Measurements from ENCODE around the gene FAM83C. TPM values are rescaled to one million over a fixed set of nuclear protein-coding genes. Genes with fewer than 3 reads are reported as not detected.

The FAM83C gene
- polyA plus RNA-seq, 1 of the 3 experiments (the other 2 are of a cell fraction), result not detected

GRCh38 chr20:35312318-35312717, 20.1 kb upstream of the FAM83C start (continued):
- peak; percentile 43; the same call in 1 of the 2 replicates for TF ChIP-seq FOXM1 (IDR thresholded peaks at IDR 0.05; ENCODE audit: low read depth)
- TF ChIP-seq GATA2 (CRISPR knock-in tag; IDR thresholded peaks at IDR 0.05), result no peak
- TF ChIP-seq ELF1 (IDR thresholded peaks at IDR 0.05), result no peak
- no peak for TF ChIP-seq TAF1 (IDR thresholded peaks at IDR 0.05; ENCODE audit: borderline replicate concordance, low read depth, low read length)
- TF ChIP-seq EP300 (IDR thresholded peaks at IDR 0.05; ENCODE audit: borderline replicate concordance in 1 of 2, low read depth in 1 of 2, low read length in 1 of 2), result peak in 1 of 2 experiments; percentile 95; a peak in 2 of 4 replicates
- peak; percentile 92 for TF ChIP-seq RXRA (IDR thresholded peaks at IDR 0.05; ENCODE audit: borderline replicate concordance, low read depth)
- no peak for TF ChIP-seq RFX5 (IDR thresholded peaks at IDR 0.05; ENCODE audit: low read length)
- no peak for TF ChIP-seq CHD2 (IDR thresholded peaks at IDR 0.05; ENCODE audit: low read length, partially characterized antibody)
- TF ChIP-seq, protein P1, sequence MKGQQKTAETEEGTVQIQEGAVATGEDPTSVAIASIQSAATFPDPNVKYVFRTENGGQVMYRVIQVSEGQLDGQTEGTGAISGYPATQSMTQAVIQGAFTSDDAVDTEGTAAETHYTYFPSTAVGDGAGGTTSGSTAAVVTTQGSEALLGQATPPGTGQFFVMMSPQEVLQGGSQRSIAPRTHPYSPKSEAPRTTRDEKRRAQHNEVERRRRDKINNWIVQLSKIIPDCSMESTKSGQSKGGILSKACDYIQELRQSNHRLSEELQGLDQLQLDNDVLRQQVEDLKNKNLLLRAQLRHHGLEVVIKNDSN (IDR thresholded peaks at IDR 0.05; ENCODE audit: borderline replicate concordance, low read depth), result no peak
- TF ChIP-seq FOSL2 (IDR thresholded peaks at IDR 0.05; ENCODE audit: borderline replicate concordance, low read depth), result peak; percentile 90
- TF ChIP-seq FOXJ3 (CRISPR knock-in tag; IDR thresholded peaks at IDR 0.05), result no peak
- TF ChIP-seq USF2 (IDR thresholded peaks at IDR 0.05; ENCODE audit: borderline replicate concordance, low read depth, low read length), result no peak
- no peak for TF ChIP-seq NRF1 (IDR thresholded peaks at IDR 0.05; ENCODE audit: low read depth, low read length)
- peak; percentile 67 for TF ChIP-seq GABPA (IDR thresholded peaks at IDR 0.05; ENCODE audit: low read depth)
- TF ChIP-seq, protein P2, sequence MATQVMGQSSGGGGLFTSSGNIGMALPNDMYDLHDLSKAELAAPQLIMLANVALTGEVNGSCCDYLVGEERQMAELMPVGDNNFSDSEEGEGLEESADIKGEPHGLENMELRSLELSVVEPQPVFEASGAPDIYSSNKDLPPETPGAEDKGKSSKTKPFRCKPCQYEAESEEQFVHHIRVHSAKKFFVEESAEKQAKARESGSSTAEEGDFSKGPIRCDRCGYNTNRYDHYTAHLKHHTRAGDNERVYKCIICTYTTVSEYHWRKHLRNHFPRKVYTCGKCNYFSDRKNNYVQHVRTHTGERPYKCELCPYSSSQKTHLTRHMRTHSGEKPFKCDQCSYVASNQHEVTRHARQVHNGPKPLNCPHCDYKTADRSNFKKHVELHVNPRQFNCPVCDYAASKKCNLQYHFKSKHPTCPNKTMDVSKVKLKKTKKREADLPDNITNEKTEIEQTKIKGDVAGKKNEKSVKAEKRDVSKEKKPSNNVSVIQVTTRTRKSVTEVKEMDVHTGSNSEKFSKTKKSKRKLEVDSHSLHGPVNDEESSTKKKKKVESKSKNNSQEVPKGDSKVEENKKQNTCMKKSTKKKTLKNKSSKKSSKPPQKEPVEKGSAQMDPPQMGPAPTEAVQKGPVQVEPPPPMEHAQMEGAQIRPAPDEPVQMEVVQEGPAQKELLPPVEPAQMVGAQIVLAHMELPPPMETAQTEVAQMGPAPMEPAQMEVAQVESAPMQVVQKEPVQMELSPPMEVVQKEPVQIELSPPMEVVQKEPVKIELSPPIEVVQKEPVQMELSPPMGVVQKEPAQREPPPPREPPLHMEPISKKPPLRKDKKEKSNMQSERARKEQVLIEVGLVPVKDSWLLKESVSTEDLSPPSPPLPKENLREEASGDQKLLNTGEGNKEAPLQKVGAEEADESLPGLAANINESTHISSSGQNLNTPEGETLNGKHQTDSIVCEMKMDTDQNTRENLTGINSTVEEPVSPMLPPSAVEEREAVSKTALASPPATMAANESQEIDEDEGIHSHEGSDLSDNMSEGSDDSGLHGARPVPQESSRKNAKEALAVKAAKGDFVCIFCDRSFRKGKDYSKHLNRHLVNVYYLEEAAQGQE (IDR thresholded peaks at IDR 0.05; ENCODE audit: low read depth, low read length), result peak; percentile 46; the same call in 1 of the 2 replicates
- TF ChIP-seq POLR2AphosphoS5 (IDR thresholded peaks at IDR 0.05; ENCODE audit: low read depth, low read length), result peak; percentile 42; the same call in 1 of the 2 replicates
- peak; percentile 92 for TF ChIP-seq JUND (IDR thresholded peaks at IDR 0.05)
- peak; percentile 91 for TF ChIP-seq MAX (IDR thresholded peaks at IDR 0.05; ENCODE audit: low read depth)
- TF ChIP-seq, protein P3, sequence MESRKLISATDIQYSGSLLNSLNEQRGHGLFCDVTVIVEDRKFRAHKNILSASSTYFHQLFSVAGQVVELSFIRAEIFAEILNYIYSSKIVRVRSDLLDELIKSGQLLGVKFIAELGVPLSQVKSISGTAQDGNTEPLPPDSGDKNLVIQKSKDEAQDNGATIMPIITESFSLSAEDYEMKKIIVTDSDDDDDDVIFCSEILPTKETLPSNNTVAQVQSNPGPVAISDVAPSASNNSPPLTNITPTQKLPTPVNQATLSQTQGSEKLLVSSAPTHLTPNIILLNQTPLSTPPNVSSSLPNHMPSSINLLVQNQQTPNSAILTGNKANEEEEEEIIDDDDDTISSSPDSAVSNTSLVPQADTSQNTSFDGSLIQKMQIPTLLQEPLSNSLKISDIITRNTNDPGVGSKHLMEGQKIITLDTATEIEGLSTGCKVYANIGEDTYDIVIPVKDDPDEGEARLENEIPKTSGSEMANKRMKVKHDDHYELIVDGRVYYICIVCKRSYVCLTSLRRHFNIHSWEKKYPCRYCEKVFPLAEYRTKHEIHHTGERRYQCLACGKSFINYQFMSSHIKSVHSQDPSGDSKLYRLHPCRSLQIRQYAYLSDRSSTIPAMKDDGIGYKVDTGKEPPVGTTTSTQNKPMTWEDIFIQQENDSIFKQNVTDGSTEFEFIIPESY (IDR thresholded peaks at IDR 0.05; ENCODE audit: borderline replicate concordance, low read depth), result peak; percentile 56; the same call in 1 of the 2 replicates
- no peak; the same call in 1 of the 2 replicates for TF ChIP-seq MEF2A (IDR thresholded peaks at IDR 0.05; ENCODE audit: borderline replicate concordance, low read depth)
- no peak for TF ChIP-seq MXI1 (IDR thresholded peaks at IDR 0.05; ENCODE audit: low read depth, low read length)
- no peak for TF ChIP-seq RAD21 (IDR thresholded peaks at IDR 0.05; ENCODE audit: low read length)
- TF ChIP-seq NFIC (IDR thresholded peaks at IDR 0.05; ENCODE audit: borderline replicate concordance), result peak; percentile 88

Measured in SK-N-SH (cell line).